ENCODE data around the gene TMEM270. TPM values are rescaled to one million over a fixed set of nuclear protein-coding genes. Genes with fewer than 3 reads are reported as not detected.

Gene TMEM270
- total RNA-seq, 1 donor from 2014 or later: not detected

DNA sequence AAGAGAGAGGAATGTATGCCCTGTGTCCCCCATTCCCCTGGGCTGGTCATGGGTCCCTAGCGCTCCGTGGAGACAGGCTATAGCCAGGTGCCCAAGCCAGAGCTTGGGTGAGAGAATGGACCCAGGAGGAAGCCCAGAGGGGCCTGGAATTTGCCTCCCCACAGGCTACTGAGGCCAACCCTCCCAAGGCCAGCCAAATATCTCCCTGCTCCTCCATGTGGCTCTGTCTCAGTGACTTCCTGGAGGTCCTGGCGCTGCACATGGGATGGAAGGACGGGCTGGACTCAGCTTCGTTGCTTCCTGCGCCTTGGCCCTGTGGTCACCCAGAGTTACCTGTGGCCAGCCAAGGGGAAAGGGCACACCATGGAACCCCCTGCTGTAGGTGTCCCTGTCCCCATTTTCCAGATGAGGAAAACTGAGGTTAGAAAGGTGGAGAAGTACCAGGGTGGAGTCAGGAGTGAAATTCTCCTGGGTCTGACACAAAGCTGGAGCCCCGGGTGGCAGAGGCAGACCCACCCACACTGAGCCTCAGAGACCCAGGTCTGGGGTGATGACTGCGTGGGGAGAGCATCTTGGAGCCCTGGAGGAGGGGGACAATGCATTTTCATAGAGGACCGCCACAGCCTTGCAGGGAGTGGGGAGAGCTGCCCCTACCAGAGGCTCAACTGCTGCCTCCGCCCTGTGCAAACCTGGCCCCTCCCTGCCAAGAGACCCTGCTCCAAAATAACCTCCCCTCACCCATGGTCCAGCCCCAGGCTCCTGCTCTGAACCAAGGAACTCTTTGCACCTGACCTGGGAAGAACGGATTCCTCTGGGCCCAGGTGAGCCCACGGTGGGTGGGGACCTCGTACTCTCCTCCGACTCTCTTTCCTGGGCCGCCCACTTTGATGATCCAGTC is 42.6 kb downstream of the TMEM270 start:
- no peak overlapping the region for H3K27ac Mint-ChIP-seq (ENCODE audit: unreplicated experiment)

DNA sequence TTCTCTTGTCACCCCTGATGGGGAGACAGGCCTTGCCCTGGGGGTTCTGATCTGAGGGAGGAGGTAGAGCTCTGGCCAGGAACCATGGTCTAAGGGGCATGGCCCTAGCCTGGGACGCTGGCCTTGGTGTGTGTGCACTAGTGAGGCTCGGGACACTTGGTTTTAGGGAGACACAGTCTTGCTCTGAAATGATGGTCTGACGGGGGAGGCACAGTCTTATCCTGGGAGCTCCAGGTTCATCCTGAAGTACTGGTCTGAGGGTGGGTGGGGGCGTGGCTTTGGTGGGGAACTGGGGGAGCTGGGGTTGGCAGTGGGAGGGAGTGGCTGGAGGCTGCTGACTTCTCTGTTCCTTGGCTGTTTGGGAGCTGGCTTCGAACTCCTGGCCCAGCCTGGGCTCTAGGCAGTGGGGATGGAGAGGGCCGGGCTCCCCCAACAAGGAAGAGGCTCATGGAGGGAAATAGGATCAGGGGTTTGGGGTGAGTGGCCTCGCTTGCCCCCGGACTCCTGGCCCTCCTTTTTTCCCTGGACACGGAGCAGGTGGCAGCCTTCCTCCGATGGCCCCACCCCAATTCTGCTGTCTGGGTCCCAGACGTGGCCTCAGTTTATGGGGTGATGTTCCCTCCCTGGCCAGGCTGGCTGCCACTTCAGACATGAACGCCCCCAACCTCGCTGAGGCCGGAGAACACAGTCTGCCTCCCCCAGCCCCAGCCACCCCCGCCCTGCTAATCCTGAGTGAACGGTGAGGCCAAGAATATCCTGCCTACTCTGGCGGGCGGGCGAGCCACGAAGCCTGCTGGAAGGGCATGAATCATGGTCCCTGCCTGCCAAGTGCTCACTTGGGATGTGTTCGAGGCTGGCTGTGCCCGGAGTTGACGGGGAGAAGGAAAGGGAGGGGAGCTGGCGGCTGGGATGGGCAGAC is 43.5 kb downstream of the TMEM270 start:
- peaks cover 5% of the 10 kb centered on the region for H3K27me3 Mint-ChIP-seq (ENCODE audit: unreplicated experiment)
- no peak overlapping the region for H3K4me3 Mint-ChIP-seq (ENCODE audit: unreplicated experiment)
- H3K4me1 Mint-ChIP-seq (ENCODE audit: unreplicated experiment): no peaks in the 10 kb centered on the region
- DNase-seq (ENCODE audit: low spot score): no peak
- no peak overlapping the region for H3K27ac Mint-ChIP-seq (ENCODE audit: unreplicated experiment)
- no peak for TF ChIP-seq CTCF (IDR thresholded peaks at IDR 0.05; ENCODE audit: unreplicated experiment)
- H3K36me3 Mint-ChIP-seq (ENCODE audit: low read depth, unreplicated experiment): no peaks in the 10 kb centered on the region
- H3K9me3 Mint-ChIP-seq (ENCODE audit: unreplicated experiment): no peaks in the 10 kb centered on the region

More for the DNA sequence above, 42.6 kb downstream of the TMEM270 start:
- Mint-ChIP-seq H3K4me1 (ENCODE audit: unreplicated experiment) (no peaks in the 10 kb centered on the region), H3K36me3 (ENCODE audit: low read depth, unreplicated experiment) (no peaks in the 10 kb centered on the region), H3K4me3 (ENCODE audit: unreplicated experiment) (no peak overlapping the region), H3K9me3 (ENCODE audit: unreplicated experiment) (no peaks in the 10 kb centered on the region), H3K27me3 (ENCODE audit: unreplicated experiment) (peaks cover 5% of the 10 kb centered on the region)
- TF ChIP-seq CTCF (IDR thresholded peaks at IDR 0.05; ENCODE audit: unreplicated experiment): no peak
- no peak for DNase-seq (ENCODE audit: low spot score)

GRCh38 chr7:73905360-73905759 is 44.4 kb downstream of the TMEM270 start:
- no peak for DNase-seq (ENCODE audit: low spot score)
- Mint-ChIP-seq H3K27ac (ENCODE audit: unreplicated experiment) (no peak overlapping the region), H3K4me3 (ENCODE audit: unreplicated experiment) (no peak overlapping the region), H3K27me3 (ENCODE audit: unreplicated experiment) (peaks cover 5% of the 10 kb centered on the region), H3K9me3 (ENCODE audit: unreplicated experiment) (no peaks in the 10 kb centered on the region), H3K4me1 (ENCODE audit: unreplicated experiment) (no peaks in the 10 kb centered on the region), H3K36me3 (ENCODE audit: low read depth, unreplicated experiment) (no peaks in the 10 kb centered on the region)
- no peak for TF ChIP-seq CTCF (IDR thresholded peaks at IDR 0.05; ENCODE audit: unreplicated experiment)

GRCh38 chr7:73906874-73907273 is 45.9 kb downstream of the TMEM270 start:
- no peaks in the 10 kb centered on the region for H3K4me1 Mint-ChIP-seq (ENCODE audit: unreplicated experiment)
- H3K27ac Mint-ChIP-seq (ENCODE audit: unreplicated experiment): no peak overlapping the region
- TF ChIP-seq CTCF (IDR thresholded peaks at IDR 0.05; ENCODE audit: unreplicated experiment): no peak
- no peak overlapping the region for H3K4me3 Mint-ChIP-seq (ENCODE audit: unreplicated experiment)
- no peak for DNase-seq (ENCODE audit: low spot score)
- no peaks in the 10 kb centered on the region for H3K36me3 Mint-ChIP-seq (ENCODE audit: low read depth, unreplicated experiment)
- H3K27me3 Mint-ChIP-seq (ENCODE audit: unreplicated experiment): peaks cover 5% of the 10 kb centered on the region
- H3K9me3 Mint-ChIP-seq (ENCODE audit: unreplicated experiment): no peaks in the 10 kb centered on the region
